ENCODE data around the gene SLIT3. TPM values are rescaled to one million over a fixed set of nuclear protein-coding genes. Genes with fewer than 3 reads are reported as not detected.

SLIT3 gene
- polyA plus RNA-seq, 1 of the 3 experiments (the other 2 are of a cell fraction), result 119 TPM

DNA sequence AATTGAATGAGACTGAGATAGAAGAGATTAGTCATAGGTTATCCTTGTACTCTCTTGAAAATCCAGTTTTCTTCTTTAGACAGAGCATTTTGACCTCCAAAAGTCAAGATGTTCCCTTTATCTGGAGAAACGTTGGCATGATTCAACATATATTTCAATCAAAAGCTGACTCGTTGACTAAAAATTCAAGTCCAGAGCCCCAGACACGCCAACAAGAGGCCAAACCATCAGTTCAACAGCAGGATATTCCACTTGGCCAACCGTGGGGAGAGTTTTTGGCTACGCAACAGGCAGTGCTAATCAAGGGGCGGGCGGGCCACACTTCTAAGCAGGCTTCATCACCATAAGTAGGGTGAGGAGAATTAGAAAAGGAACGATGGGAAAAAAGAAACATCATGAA lies 119.1 kb downstream of the SLIT3 start:
- 0 out of 2 replicates have a peak overlapping the region, but pooled peaks have one; percentile 23 for H3K4me2 ChIP-seq
- no peak overlapping the region for H2AFZ ChIP-seq (ENCODE audit: low read depth)
- ChIA-PET CTCF (interaction anchor here (1.4 kb wide), 1 partner anchor 121 kb away, joined by 4 read pairs; no protein-coding TSS in a partner anchor), POLR2A (no interaction called here)
- no peaks in the 10 kb centered on the region for H3K27me3 ChIP-seq (ENCODE audit: insufficient read depth)
- H3K79me2 ChIP-seq (ENCODE audit: insufficient read depth), result peaks cover 14% of the 10 kb centered on the region
- no peaks in the 10 kb centered on the region for H4K20me1 ChIP-seq (ENCODE audit: insufficient read depth)
- H3K9me2 ChIP-seq, result no peaks in the 10 kb centered on the region
- peaks cover 12% of the 10 kb centered on the region for H3F3A ChIP-seq (replicated peaks; ENCODE audit: insufficient read depth)
- peaks cover 0 to 9% of the 10 kb centered on the region in 2 experiments for H3K36me3 ChIP-seq (replicated peaks in 1 of 2; ENCODE audit: control insufficient read depth in 1 of 2, insufficient read depth in 2 of 2, low read length in 1 of 2)
- H3K9me3 ChIP-seq, result no peaks in the 10 kb centered on the region
- H3K4me1 ChIP-seq (ENCODE audit: control insufficient read depth in 1 of 2, insufficient read depth in 2 of 2, low read depth in 1 of 2, low read length in 1 of 2), result peaks cover 4 to 38% of the 10 kb centered on the region in 2 experiments; a peak in 3 of 4 replicates
- no peak overlapping the region for H3K4me3 ChIP-seq (ENCODE audit: low read depth in 2 of 2, low read length in 1 of 2)
- WGBS (ENCODE audit: low lambda C conversion rate), result 48% methylated on average over 8 of the region's 8 CpGs
- TF ChIP-seq MEF2A (IDR thresholded peaks at IDR 0.05; ENCODE audit: borderline replicate concordance, low read depth), result no peak
- TF ChIP-seq ELF1 (IDR thresholded peaks at IDR 0.05), result no peak
- no peak for TF ChIP-seq RFX5 (IDR thresholded peaks at IDR 0.05; ENCODE audit: low read length)
- no peak for TF ChIP-seq SMC3 (IDR thresholded peaks at IDR 0.05; ENCODE audit: low read depth, low read length)
- TF ChIP-seq FOSL2 (IDR thresholded peaks at IDR 0.05; ENCODE audit: borderline replicate concordance, low read depth), result 0 out of 2 replicates have a peak, but pooled peaks have one; percentile 41
- TF ChIP-seq POLR2AphosphoS5 (IDR thresholded peaks at IDR 0.05; ENCODE audit: low read depth, low read length), result no peak
- no peak for TF ChIP-seq YY1 (IDR thresholded peaks at IDR 0.05; ENCODE audit: low read depth)
- TF ChIP-seq TCF12 (IDR thresholded peaks at IDR 0.05), result peak; percentile 73
- TF ChIP-seq EP300 (IDR thresholded peaks at IDR 0.05; ENCODE audit: borderline replicate concordance in 1 of 2, low read depth in 1 of 2, low read length in 1 of 2), result peak in 1 of 2 experiments; percentile 66; a peak in 2 of 4 replicates
- TF ChIP-seq, protein P1, sequence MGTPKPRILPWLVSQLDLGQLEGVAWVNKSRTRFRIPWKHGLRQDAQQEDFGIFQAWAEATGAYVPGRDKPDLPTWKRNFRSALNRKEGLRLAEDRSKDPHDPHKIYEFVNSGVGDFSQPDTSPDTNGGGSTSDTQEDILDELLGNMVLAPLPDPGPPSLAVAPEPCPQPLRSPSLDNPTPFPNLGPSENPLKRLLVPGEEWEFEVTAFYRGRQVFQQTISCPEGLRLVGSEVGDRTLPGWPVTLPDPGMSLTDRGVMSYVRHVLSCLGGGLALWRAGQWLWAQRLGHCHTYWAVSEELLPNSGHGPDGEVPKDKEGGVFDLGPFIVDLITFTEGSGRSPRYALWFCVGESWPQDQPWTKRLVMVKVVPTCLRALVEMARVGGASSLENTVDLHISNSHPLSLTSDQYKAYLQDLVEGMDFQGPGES (IDR thresholded peaks at IDR 0.05; ENCODE audit: low read depth, low read length), result no peak
- peak; percentile 44; the same call in 1 of the 2 replicates for TF ChIP-seq TEAD4 (IDR thresholded peaks at IDR 0.05; ENCODE audit: borderline replicate concordance, insufficient read depth)
- peak; percentile 59; the same call in 1 of the 2 replicates for TF ChIP-seq RXRA (IDR thresholded peaks at IDR 0.05; ENCODE audit: borderline replicate concordance, low read depth)
- TF ChIP-seq, protein P2, sequence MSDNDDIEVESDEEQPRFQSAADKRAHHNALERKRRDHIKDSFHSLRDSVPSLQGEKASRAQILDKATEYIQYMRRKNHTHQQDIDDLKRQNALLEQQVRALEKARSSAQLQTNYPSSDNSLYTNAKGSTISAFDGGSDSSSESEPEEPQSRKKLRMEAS (IDR thresholded peaks at IDR 0.05; ENCODE audit: low read depth), result no peak
- TF ChIP-seq, protein P3, sequence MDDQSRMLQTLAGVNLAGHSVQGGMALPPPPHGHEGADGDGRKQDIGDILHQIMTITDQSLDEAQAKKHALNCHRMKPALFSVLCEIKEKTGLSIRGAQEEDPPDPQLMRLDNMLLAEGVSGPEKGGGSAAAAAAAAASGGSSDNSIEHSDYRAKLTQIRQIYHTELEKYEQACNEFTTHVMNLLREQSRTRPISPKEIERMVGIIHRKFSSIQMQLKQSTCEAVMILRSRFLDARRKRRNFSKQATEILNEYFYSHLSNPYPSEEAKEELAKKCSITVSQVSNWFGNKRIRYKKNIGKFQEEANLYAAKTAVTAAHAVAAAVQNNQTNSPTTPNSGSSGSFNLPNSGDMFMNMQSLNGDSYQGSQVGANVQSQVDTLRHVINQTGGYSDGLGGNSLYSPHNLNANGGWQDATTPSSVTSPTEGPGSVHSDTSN (IDR thresholded peaks at IDR 0.05), result peak; percentile 79
- peak; percentile 82 for TF ChIP-seq JUND (IDR thresholded peaks at IDR 0.05)
- no peak for TF ChIP-seq GABPA (IDR thresholded peaks at IDR 0.05; ENCODE audit: low read depth)
- peak; percentile 50; the same call in 1 of the 2 replicates for TF ChIP-seq NFIC (IDR thresholded peaks at IDR 0.05; ENCODE audit: borderline replicate concordance)
- no peak for TF ChIP-seq EZH2phosphoT487 (IDR thresholded peaks at IDR 0.05; ENCODE audit: borderline replicate concordance, low read depth)
- TF ChIP-seq, protein P4, sequence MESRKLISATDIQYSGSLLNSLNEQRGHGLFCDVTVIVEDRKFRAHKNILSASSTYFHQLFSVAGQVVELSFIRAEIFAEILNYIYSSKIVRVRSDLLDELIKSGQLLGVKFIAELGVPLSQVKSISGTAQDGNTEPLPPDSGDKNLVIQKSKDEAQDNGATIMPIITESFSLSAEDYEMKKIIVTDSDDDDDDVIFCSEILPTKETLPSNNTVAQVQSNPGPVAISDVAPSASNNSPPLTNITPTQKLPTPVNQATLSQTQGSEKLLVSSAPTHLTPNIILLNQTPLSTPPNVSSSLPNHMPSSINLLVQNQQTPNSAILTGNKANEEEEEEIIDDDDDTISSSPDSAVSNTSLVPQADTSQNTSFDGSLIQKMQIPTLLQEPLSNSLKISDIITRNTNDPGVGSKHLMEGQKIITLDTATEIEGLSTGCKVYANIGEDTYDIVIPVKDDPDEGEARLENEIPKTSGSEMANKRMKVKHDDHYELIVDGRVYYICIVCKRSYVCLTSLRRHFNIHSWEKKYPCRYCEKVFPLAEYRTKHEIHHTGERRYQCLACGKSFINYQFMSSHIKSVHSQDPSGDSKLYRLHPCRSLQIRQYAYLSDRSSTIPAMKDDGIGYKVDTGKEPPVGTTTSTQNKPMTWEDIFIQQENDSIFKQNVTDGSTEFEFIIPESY (IDR thresholded peaks at IDR 0.05; ENCODE audit: borderline replicate concordance, low read depth), result no peak
- no peak for TF ChIP-seq MXI1 (IDR thresholded peaks at IDR 0.05; ENCODE audit: low read depth, low read length)
- TF ChIP-seq, protein P5, sequence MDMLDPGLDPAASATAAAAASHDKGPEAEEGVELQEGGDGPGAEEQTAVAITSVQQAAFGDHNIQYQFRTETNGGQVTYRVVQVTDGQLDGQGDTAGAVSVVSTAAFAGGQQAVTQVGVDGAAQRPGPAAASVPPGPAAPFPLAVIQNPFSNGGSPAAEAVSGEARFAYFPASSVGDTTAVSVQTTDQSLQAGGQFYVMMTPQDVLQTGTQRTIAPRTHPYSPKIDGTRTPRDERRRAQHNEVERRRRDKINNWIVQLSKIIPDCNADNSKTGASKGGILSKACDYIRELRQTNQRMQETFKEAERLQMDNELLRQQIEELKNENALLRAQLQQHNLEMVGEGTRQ (IDR thresholded peaks at IDR 0.05; ENCODE audit: borderline replicate concordance, low read depth, low read length), result no peak
- TF ChIP-seq CHD2 (IDR thresholded peaks at IDR 0.05; ENCODE audit: low read length, partially characterized antibody), result no peak
- no peak for TF ChIP-seq FOXM1 (IDR thresholded peaks at IDR 0.05; ENCODE audit: low read depth)
- no peak for DNase-seq
- H3K9ac ChIP-seq, result no peak overlapping the region
- peak overlapping the region; percentile 70 to 87; a peak in 3 of 4 replicates for H3K27ac ChIP-seq (ENCODE audit: low read depth in 2 of 2, low read length in 1 of 2)

All from SK-N-SH (cell line).